GM12872 (cell line): Measurements from ENCODE around the gene BSN.

Experiments used
- TF ChIP-seq, protein P1 (sequence below): IDR thresholded peaks from 3 replicates; pipeline ENCODE4 v1.5.1; 2011; ENCODE audit warnings: low read depth, mild to moderate bottlenecking, low read length, moderate library complexity; ENCODE audit not compliant: insufficient read depth

BSN gene

DNA sequence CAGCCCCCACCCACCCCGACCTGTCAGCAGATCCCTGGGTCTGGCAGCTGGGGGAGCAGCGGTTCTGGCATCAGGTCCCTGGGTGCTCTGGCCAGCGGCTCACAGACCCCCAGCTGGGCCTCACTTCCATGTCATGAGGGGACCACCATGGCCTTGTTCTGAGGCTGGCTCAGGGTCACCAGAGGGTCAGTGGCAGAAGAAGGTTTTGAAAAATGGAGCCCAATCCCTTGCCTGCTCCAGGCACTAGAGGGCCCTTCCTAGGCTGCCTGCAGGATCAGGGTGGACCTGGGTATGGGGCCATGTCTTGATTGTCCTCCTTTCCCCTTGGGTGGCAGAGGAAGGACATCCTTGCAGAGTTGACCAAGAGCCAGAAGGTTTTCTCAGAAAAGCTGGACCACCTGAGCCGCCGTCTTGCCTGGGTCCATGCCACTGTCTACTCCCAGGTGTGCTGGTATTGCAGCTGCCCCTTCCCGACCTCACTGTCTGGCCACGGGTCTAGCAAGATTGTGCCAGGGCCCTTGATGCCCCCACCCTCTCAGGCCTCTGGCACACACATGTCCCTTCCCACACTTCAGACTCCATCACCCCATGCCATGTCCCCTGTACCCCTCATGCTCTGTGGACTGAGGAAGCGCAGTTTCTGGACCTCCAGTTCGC, 152.3 kb downstream of the BSN start:
- TF ChIP-seq, protein P1, sequence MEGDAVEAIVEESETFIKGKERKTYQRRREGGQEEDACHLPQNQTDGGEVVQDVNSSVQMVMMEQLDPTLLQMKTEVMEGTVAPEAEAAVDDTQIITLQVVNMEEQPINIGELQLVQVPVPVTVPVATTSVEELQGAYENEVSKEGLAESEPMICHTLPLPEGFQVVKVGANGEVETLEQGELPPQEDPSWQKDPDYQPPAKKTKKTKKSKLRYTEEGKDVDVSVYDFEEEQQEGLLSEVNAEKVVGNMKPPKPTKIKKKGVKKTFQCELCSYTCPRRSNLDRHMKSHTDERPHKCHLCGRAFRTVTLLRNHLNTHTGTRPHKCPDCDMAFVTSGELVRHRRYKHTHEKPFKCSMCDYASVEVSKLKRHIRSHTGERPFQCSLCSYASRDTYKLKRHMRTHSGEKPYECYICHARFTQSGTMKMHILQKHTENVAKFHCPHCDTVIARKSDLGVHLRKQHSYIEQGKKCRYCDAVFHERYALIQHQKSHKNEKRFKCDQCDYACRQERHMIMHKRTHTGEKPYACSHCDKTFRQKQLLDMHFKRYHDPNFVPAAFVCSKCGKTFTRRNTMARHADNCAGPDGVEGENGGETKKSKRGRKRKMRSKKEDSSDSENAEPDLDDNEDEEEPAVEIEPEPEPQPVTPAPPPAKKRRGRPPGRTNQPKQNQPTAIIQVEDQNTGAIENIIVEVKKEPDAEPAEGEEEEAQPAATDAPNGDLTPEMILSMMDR = no peak

DNA sequence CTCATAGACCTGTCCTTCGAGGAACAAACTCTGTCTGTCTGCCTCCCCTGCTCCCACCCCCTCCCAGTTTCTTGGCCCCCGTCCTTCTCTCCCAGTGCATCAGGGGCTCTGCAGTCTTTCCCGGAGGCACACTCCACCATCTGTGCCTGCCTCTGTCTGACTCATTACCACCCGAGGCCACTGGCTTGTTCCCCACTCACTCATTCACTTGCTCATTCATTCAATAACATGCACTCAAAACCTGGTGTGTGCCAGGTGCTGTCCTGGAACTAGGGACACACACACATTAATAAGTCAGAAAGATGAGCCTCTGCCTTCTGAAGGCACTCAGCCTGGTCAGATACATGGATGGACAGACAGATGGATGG, 152.8 kb downstream of the BSN start:
- TF ChIP-seq, protein P1 = no peak

DNA sequence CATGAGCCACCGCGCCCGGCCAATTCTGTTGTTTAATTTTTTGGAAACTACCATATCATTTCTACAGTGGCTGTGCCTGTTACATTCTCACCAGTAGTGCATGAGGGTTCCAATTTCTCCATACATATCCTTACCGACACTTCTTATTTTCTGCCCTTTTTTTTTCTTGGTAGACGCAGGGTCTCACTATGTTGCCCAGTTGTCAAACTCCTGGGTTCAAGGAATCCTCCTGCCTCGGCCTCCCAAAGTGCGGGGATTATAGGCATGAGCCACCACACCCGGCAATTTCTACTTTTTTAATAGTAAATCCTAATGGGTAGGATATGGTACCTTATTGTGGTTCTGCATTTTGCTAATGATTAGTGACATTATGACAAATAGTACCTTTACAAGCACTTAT, 155.6 kb downstream of the BSN start:
- TF ChIP-seq, protein P1 = no peak

DNA sequence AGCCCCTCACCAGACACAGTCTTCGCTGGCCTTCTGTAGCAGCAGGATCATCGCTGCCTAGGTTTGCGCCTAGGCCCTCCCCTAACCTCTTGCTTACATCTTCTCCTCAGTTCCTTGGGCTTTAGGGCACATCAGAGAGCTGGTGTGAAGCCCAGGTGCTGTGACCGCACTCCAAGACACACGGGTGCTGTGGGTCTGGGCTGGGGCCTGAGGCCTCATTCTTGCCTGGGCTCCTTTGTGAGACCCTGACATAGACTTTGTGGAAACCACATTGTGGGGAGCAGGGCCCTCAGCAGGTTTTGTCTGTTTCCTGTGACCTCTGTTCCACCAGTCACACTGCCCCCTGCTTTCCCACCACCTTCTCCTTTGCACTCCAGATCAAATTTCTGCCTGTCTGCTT, 157.2 kb downstream of the BSN start:
- TF ChIP-seq, protein P1 = no peak

DNA sequence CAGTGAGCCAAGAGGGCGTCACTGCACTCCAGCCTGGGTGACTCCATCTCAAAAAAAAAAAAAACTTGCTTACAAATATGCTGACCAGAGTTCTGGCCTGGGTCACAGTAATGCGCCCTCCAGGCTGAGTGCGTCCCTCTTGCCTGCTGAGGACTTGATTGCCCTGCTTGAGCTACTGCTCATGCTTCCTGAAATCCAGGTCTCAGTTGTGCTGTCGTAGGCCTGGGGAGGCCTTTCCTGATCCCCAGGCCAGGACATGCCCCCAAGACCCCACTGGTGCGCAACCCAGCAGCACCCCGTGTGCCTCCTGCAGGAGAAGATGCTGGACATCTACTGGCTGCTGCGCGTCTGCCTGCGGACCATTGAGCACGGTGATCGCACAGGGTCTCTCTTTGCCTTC, 157.9 kb downstream of the BSN start:
- TF ChIP-seq, protein P1 = no peak

DNA sequence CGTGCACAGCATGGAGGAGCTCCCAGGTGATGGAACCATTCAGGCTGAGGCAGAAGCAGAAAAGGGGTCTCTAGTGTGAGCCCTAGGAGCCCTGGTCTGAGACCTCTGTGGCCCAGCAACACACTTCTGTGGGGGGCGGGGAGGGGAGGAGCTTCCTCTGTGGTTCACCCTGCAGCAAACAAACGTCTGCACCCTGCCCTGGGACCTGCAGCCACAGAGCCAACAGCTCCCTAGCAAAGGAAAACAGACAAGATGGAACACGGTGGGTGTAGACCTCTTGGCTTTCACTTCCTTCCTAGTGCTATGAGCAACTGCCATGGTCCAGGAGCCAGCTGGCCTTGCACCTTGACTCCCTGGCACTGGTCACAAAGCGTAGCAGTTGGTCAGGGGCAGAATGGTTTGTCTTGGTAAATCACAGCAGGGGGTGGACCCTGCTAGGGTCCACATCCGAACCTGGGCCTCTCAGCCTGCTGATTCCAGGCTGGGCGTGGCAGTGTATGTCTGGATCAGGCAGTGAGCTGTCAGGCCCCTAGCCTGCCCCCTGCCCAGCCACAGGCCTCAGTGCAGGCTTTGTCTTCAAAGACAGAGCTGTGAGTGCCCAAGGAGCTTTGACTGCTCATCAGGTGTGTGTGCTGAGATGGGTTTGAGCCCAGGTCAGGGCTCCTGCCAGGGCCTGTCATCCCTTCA, 158.5 kb downstream of the BSN start:
- TF ChIP-seq, protein P1 = no peak

DNA sequence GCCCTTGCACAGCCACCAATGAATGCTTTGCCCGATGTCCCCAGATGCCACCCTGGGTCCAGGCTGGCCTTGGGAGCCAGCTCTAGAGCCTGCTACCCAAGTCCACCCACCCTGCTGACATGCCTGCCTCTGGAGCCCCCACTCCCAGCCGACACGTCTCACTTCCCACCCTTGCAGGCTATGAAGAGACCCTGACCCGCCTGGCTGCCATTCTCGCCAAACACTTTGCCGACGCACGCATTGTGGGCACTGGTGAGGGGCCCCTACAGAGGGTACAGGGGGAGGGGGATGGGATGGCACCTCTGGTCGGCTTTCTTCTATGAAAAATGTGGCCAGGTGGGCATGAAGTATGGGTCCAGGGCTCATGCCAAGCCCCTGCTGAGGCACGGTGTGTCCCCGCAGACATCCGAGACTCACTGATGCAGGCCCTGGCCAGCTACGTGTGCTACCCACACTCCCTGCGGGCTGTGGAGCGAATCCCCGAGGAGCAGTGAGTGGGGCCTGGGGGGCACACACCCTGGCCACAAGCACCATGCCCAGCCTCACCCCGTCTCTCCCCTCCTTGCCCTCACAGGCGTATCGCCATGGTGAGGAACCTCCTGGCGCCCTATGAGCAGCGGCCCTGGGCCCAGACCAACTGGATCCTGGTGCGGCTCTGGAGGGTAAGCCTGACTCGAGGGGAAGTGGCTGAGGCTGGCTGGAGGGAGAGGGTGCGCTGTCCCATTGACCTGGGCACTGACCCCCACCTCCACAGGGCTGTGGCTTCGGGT, 159.2 kb downstream of the BSN start:
- TF ChIP-seq, protein P1 = no peak
